ENCODE data around the gene GBP3. TPM values are rescaled to one million over a fixed set of nuclear protein-coding genes. Genes with fewer than 3 reads are reported as not detected.

Gene GBP3, protein sequence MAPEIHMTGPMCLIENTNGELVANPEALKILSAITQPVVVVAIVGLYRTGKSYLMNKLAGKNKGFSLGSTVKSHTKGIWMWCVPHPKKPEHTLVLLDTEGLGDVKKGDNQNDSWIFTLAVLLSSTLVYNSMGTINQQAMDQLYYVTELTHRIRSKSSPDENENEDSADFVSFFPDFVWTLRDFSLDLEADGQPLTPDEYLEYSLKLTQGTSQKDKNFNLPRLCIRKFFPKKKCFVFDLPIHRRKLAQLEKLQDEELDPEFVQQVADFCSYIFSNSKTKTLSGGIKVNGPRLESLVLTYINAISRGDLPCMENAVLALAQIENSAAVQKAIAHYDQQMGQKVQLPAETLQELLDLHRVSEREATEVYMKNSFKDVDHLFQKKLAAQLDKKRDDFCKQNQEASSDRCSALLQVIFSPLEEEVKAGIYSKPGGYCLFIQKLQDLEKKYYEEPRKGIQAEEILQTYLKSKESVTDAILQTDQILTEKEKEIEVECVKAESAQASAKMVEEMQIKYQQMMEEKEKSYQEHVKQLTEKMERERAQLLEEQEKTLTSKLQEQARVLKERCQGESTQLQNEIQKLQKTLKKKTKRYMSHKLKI
- total RNA-seq, result 7.3 and 10.5 TPM in 2 replicates

DNA sequence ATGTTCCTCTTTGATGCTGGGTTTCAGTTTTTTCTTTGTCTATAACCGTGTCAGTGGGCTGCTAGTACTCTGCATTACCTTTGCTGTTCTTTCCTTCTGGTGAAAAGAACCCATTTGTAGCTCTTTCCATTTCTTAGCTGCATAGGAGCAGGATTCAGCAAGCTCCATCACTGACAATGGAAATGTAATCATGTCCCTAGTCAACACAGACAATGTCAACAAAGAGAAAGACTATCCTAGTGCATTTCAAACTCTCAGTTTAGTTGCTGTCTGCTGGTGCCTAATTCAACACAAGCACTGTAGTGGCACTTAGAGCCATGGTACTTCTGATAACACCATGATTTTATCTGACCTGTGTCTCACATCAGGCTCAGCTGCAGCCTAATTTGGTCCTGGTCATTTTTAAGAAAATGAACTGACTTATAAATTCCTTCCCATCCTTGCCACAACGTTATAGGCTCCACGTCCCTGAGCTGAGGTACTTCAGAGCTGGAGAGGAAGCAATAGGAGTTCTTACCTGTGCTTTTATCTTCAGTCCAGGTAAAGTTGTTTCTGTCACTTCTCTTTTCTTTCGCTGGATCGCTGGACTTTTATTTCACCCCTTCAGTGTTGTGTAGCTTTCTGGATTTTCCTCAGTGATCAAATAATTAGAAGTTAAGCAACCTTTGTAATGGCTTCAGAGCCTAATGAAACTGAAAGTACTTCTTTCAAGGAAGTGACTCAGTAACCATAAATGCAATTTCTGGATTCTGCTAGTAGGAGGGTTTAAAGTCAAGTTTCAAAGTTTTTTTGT, at the start of gene GBP3:
GBP3 (minus strand) TSS at position 700 of the 793 bp plus-strand sequence. CDS start 2,145 bp downstream, outside the sequence.

DNA sequence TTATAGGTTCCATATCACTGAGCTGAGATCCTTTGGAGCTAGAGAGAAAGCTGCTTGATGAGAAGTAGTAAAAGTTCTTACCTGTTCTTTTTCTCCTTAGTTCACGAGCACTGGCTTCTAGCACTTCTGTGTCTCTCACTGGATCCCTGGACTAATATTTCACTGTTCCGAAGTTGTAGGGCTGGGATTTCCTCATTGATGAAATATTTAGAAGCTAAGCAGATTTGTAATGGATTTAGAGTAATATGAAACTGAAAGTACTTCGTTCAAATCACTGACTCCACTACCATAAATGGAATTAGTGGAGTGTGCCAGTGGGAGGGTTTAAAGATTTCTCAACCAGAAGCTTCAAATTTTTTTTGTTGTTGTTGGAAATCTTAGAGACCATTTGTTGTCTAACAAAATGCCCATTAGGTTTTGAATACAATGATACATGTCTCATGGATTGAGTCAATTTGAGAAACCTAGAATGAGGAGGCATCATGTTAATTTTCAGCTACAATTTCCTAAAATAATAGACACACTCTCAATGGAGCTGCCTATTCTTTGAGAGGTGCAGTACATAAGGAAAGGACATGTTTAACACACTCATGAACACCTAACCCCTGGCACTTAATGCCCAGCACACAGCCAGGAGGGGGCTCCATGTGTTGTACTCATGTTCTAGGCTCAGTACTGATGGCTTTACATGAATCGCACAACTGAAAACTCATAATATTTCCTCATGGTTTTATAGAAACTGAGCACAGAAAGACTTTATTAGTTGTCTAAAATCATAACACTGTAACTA, 42.6 kb upstream of the GBP3 start, which contains the start of gene GBP1:
GBP1 (minus strand) TSS at position 130 of the 790 bp plus-strand sequence. CDS start 1,974 bp downstream, outside the sequence.

Other genes starting within 250 kb of the GBP3 start
- 26.4 and 30.3 TPM in 2 replicates for gene GTF2B, start 131.3 kb downstream of the GBP3 start, total RNA-seq
- 33.3 and 38.1 TPM in 2 replicates for gene KYAT3, start 30.2 kb downstream of the GBP3 start, total RNA-seq
- 8.8 and 11.8 TPM in 2 replicates for gene RBMXL1, start 30.2 kb downstream of the GBP3 start, total RNA-seq
- 3.1 and 7.7 TPM in 2 replicates for gene GBP1, start 42.3 kb upstream of the GBP3 start, total RNA-seq
- 0.31 and 0.53 TPM in 2 replicates for gene GBP2, start 103.2 kb upstream of the GBP3 start, total RNA-seq
- gene GBP7, start 153.1 kb upstream of the GBP3 start, total RNA-seq, result not detected in 2 replicates
- gene GBP4, start 176.1 kb upstream of the GBP3 start, total RNA-seq, result under 0.01 and 0.04 TPM in 2 replicates
- gene GBP5, start 250.0 kb upstream of the GBP3 start, total RNA-seq, result 0.11 TPM in 1 of 2 replicates, not detected in the other